ENCODE measurements around the gene ASPRV1.

DNA sequence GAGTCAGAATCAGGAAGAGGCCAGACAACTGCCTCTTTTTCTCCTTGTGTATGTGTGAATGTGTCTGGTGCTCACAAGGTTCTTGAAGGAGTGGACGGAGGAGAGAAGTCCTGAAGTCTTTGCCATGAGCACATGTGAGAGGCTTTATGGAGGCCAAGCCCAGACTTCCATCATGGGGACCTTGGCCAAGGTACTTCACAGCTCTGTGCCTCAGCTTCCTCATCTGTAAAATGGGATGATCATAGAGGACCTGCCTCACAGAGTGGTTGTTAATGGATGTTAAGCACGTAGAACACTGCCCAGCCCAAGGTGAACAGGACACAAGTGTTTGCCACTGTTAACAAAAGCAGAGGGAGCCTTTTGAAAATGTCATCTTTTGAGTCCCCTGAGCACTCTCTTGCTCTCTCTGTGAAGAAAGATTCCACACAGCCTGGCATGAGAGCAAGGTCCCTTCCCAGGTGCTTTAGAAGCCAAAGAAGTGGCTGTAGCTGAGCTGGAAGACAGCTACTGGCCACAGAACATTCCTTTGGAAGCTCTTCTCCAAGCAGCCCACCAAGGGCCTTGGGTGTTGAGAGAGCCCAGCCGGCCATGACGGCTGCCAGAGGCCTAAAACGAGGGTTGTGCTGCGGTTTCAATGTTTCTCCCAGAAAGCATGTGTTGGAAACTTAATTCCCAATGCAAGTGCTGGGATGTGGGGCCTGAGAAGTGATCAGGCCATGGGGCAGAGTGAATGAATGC, 41.8 kb upstream of the ASPRV1 start:
- TF ChIP-seq, protein P1, sequence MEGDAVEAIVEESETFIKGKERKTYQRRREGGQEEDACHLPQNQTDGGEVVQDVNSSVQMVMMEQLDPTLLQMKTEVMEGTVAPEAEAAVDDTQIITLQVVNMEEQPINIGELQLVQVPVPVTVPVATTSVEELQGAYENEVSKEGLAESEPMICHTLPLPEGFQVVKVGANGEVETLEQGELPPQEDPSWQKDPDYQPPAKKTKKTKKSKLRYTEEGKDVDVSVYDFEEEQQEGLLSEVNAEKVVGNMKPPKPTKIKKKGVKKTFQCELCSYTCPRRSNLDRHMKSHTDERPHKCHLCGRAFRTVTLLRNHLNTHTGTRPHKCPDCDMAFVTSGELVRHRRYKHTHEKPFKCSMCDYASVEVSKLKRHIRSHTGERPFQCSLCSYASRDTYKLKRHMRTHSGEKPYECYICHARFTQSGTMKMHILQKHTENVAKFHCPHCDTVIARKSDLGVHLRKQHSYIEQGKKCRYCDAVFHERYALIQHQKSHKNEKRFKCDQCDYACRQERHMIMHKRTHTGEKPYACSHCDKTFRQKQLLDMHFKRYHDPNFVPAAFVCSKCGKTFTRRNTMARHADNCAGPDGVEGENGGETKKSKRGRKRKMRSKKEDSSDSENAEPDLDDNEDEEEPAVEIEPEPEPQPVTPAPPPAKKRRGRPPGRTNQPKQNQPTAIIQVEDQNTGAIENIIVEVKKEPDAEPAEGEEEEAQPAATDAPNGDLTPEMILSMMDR (optimal IDR thresholded peaks at IDR 0.05 in 1 of 3, IDR thresholded peaks at IDR 0.05 in 1 of 3, conservative IDR thresholded peaks at IDR 0.05 in 1 of 3; ENCODE audit: extremely low read depth in 1 of 3, insufficient read depth in 2 of 3, low read length in 3 of 3) = no peak
- no peak for TF ChIP-seq EZH2 (IDR thresholded peaks at IDR 0.05; ENCODE audit: low read length)
